PFSK-1 (cell line): ENCODE results near the gene CHMP2B. TPM values are rescaled to one million over a fixed set of nuclear protein-coding genes. Genes with fewer than 3 reads are reported as not detected.

ENCODE experiments used
- FOXP2 ChIP-seq: optimal IDR thresholded peaks from 2 replicates; pipeline ENCODE3; 2011; ENCODE audit warnings: borderline replicate concordance, control low read depth, inconsistent platforms; ENCODE audit not compliant: insufficient read depth; ENCODE audit errors: extremely low read length, extremely low read depth
- POLR2AphosphoS5 ChIP-seq: IDR thresholded peaks from 2 replicates; pipeline ENCODE4 v1.6.1; 2012; ENCODE audit warnings: low read depth, mild to moderate bottlenecking, control low read depth, low read length, moderate library complexity
- SIN3A ChIP-seq: IDR thresholded peaks from 2 replicates; pipeline ENCODE4 v1.6.1; 2012; ENCODE audit warnings: mild to moderate bottlenecking, low read length, moderate library complexity, borderline replicate concordance; ENCODE audit not compliant: insufficient read depth
- TAF1 ChIP-seq: IDR thresholded peaks from 2 replicates; pipeline ENCODE4 v1.6.1; 2012; ENCODE audit warnings: low read length, control low read depth, borderline replicate concordance; ENCODE audit not compliant: insufficient read depth
- polyA plus RNA-seq: library from polyadenylated mRNA; unstranded; fragments of >200 nt; gene quantifications from one replicate; pipeline ENCODE4 v1.2.1, GENCODE V29; 2012; ENCODE audit warnings: low read depth, missing spikeins; ENCODE audit not compliant: insufficient read length
- TF ChIP-seq, protein P1 (sequence below), 2 experiments: IDR thresholded peaks; 2 replicates each; pipeline versions ENCODE4 v1.6.1 to v1.8.0; 2011 to 2012; ENCODE audit warnings: low read depth in 2 of 2, low read length in 2 of 2, control low read depth in 1 of 2, inconsistent platforms in 1 of 2, mild to moderate bottlenecking in 1 of 2, moderate library complexity in 1 of 2; ENCODE audit not compliant: insufficient read depth in 1 of 2

The CHMP2B gene, protein sequence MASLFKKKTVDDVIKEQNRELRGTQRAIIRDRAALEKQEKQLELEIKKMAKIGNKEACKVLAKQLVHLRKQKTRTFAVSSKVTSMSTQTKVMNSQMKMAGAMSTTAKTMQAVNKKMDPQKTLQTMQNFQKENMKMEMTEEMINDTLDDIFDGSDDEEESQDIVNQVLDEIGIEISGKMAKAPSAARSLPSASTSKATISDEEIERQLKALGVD
- polyA plus RNA-seq, result 14.6 TPM

DNA sequence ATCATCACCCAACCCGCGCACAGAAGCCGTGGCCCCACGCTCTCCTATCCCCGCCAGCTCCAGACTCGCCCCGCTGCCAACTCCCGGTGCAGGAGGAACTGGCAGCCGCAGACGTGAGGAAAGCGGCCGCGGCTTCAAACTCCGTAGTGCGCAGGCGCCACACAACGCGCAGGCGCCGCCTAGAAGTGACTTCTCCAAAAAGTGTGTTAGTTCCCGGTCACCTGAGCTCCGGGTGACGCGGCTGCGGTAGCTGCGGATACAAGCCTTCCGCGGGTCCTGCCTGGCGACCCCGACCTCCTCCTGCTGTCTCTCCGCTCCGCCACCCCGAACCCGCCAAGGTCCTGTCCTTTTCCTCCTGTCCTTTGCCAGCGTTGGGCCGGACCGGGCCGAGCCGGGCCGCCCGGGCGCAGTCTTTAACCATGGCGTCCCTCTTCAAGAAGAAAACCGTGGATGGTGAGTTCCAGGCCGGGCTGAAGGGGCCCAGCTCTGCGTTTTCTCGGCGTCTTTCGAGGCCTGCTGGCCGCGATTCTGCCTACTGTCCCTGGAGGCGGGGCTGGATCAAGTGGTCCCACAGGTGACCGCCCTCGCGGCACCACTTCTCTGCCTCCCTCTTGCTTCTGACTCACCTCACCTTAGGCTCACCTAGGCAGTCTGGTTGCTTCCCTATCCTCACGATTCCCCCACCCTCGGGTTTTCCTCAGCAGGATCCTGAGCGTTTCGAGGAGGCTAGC lies at the start of gene CHMP2B:
Gene CHMP2B, plus strand, starts transcription at position 206 of the 731 bp plus-strand sequence. Its CDS starts 214 bp downstream, at position 420.
- TF ChIP-seq POLR2AphosphoS5, result peak; percentile 68; the same call in 1 of the 2 replicates
- no peak for TF ChIP-seq SIN3A
- no peak for TF ChIP-seq FOXP2
- TF ChIP-seq, protein P1, sequence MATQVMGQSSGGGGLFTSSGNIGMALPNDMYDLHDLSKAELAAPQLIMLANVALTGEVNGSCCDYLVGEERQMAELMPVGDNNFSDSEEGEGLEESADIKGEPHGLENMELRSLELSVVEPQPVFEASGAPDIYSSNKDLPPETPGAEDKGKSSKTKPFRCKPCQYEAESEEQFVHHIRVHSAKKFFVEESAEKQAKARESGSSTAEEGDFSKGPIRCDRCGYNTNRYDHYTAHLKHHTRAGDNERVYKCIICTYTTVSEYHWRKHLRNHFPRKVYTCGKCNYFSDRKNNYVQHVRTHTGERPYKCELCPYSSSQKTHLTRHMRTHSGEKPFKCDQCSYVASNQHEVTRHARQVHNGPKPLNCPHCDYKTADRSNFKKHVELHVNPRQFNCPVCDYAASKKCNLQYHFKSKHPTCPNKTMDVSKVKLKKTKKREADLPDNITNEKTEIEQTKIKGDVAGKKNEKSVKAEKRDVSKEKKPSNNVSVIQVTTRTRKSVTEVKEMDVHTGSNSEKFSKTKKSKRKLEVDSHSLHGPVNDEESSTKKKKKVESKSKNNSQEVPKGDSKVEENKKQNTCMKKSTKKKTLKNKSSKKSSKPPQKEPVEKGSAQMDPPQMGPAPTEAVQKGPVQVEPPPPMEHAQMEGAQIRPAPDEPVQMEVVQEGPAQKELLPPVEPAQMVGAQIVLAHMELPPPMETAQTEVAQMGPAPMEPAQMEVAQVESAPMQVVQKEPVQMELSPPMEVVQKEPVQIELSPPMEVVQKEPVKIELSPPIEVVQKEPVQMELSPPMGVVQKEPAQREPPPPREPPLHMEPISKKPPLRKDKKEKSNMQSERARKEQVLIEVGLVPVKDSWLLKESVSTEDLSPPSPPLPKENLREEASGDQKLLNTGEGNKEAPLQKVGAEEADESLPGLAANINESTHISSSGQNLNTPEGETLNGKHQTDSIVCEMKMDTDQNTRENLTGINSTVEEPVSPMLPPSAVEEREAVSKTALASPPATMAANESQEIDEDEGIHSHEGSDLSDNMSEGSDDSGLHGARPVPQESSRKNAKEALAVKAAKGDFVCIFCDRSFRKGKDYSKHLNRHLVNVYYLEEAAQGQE (IDR thresholded peaks at IDR 0.05; ENCODE audit: insufficient read depth in 1 of 2, low read depth in 2 of 2, low read length in 2 of 2), result peak in 1 of 2 experiments; percentile 39; a peak in 1 of 4 replicates
- TF ChIP-seq TAF1, result peak; percentile 65; the same call in 1 of the 2 replicates

DNA sequence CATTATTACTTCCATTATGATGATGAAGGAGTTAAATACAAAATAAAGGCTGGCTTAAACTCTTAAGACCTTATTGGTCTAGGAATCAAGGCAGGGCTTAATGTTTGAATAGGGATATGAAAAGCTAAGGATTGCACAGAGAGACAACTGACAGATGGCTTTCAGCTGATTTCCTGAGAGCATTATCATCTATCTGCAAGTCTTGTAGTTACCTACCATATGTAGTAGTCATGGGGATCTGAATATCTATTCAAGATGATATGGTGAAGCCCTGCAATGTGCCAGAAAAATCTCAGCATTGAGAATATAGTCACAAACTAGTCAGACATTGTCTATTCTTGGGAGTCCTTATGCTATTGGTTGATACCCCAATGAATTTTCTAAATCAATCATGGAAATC lies 47.5 kb upstream of the CHMP2B start:
- TF ChIP-seq, protein P1 (IDR thresholded peaks at IDR 0.05; ENCODE audit: insufficient read depth in 1 of 2, low read depth in 2 of 2, low read length in 2 of 2), result no peak
- TF ChIP-seq POLR2AphosphoS5 (no peak), TAF1 (no peak), FOXP2 (no peak), SIN3A (no peak)

DNA sequence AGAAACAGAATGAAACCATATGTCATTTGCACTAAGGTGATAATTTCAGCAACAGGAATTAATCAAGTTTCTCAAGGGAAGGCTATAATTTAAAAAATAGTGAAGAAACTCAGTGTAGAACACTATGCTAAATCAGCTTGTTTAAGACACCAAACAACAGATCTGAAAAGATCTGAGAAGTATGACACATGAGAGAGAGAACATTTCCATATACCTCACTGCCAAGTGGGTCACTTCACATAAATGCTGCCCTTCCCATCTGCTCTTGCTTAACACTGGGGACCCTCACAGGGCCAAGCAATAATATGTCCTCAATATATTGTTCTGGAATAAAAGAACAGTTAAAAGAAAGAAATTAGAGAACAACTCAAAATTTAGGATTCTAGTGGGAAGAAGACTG lies 45.6 kb upstream of the CHMP2B start:
- TF ChIP-seq SIN3A (no peak), TAF1 (no peak), POLR2AphosphoS5 (no peak), FOXP2 (no peak)
- TF ChIP-seq, protein P1 (IDR thresholded peaks at IDR 0.05; ENCODE audit: insufficient read depth in 1 of 2, low read depth in 2 of 2, low read length in 2 of 2), result no peak

DNA sequence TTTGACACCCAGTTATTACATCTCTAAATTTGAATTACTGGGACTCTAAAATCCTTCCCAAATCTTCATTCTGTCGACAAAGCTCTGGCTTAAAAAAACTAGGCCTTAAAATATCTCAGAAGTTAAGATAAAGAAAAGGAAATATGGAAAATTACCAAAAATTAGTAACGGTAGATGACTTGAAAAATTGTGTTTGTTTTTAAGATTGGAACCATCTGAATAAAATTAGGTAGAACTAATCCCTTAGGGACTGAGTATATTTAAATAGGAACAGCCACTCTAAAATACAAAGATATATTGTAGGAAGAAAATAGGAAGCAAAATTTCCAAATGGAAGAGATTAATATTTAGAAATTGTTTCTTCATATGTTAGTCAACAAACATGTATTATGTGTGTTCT lies 45.1 kb upstream of the CHMP2B start:
- no peak for TF ChIP-seq FOXP2

DNA sequence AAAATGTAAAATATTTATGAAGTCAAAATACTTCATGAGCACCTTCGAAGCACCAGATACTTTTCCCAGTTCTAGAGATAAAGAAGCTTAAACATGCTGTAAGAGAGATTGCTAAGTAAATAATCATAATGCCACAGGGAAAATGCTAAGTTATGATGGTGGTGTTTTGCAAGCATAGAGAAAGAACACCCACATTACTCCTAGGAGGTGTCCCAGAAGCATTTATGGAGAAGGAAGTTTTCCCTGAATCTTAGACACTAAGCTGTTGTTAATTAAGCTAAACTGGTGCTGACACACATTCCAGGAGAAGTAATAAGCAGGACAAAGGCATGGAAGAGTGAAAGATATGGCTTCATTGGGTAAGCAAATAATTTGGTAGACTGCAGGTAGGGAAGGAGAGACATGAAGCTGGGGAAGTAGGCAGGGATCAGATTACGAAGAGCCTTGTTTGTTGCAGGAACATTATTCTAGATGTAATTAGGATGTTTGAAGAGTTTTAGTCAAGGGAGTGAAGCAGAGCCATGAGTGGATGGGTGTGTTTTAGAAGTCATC lies 40.4 kb upstream of the CHMP2B start:
- TF ChIP-seq SIN3A, result no peak
- no peak for TF ChIP-seq TAF1

DNA sequence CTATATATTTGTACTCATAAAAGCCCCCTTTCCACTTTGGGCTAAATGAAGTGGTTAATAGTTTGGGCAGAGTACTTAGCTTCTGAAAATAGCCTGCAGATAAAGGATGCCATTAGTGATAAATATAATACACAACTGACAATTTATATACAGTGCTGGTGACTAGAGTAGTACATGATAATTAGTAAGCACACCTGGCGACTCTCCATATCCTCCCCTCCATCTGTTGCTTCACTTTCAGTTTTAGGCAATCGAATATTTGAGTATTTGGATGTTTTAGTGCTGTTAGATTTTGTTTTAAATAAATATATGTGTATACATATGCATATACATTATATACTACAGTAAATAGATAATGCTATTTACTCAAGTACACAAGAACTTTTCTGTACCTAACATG lies 35.9 kb upstream of the CHMP2B start:
- TF ChIP-seq SIN3A, result no peak
- no peak for TF ChIP-seq TAF1
- no peak for TF ChIP-seq POLR2AphosphoS5
- TF ChIP-seq, protein P1 (IDR thresholded peaks at IDR 0.05; ENCODE audit: insufficient read depth in 1 of 2, low read depth in 2 of 2, low read length in 2 of 2), result no peak
